Peyer's patch (tissue), 4 donors: Measurements from ENCODE around the gene NRF1. TPM values are rescaled to one million over a fixed set of nuclear protein-coding genes. Genes with fewer than 3 reads are reported as not detected.

Source experiments
- DNase-seq, 3 donors: peaks; one replicate each; pipeline ENCODE4 v3.0.0-alpha.2; 2017 to 2019
- H3K27ac ChIP-seq, 4 donors: fragments of 200-600 bp; sonication (generic); one replicate each; pipeline ENCODE4 v1.5.1; 2016 to 2019
- H3K27me3 ChIP-seq, 2 donors: fragments of 200-600 bp; sonication (generic); one replicate each; pipeline ENCODE4 v1.5.1; 2019
- H3K36me3 ChIP-seq, 3 donors: fragments of 200-600 bp; sonication (generic); one replicate each; pipeline ENCODE4 v1.5.1; 2016 to 2019
- H3K4me1 ChIP-seq, 4 donors: fragments of 200-600 bp; sonication (generic); one replicate each; pipeline ENCODE4 v1.5.1; 2016 to 2019
- H3K4me3 ChIP-seq, 4 donors: fragments of 200-600 bp; sonication (generic); 1 replicate in 3 of 4; 2 replicates in 1 of 4; pipeline ENCODE4 v1.5.1; 2016 to 2019; ENCODE audit warnings: mild to moderate bottlenecking in 1 of 4
- H3K9me3 ChIP-seq, 4 donors: fragments of 200-600 bp; sonication (generic); one replicate each; pipeline ENCODE4 v1.5.1; 2016 to 2019; ENCODE audit warnings: mild to moderate bottlenecking in 1 of 4
- CTCF ChIP-seq, 6 experiments: fragments of 450-650 bp in 4 of 6; fragments of 200-600 bp in 2 of 6; sonication (generic) in 1 of 6; IDR thresholded peaks; one replicate each; pipeline ENCODE4 v1.5.1; 2017 to 2019; ENCODE audit warnings: antibody characterized with exemption in 6 of 6, mild to moderate bottlenecking in 3 of 6, moderate library complexity in 1 of 6
- POLR2A ChIP-seq, 2 donors: fragments of 450-650 bp; IDR thresholded peaks; one replicate each; pipeline ENCODE4 v1.5.1; 2017; ENCODE audit warnings: antibody characterized with exemption in 2 of 2, mild to moderate bottlenecking in 2 of 2, moderate library complexity in 2 of 2
- small RNA-seq, 2 donors: library from RNA; depleted of rRNA; stranded (forward); fragments of <200 nt; gene quantifications; one replicate each; pipeline ENCODE3, GENCODE V24; 2016
- total RNA-seq, 4 donors: library from RNA; depleted of rRNA; stranded (reverse); fragments of >200 nt; gene quantifications; one replicate each; pipeline ENCODE4 v1.1.0, GENCODE V29; 2016

NRF1 gene
- total RNA-seq, 4 donors from 2014 or later: 11.2 to 27.2 (median 16.5) TPM

- TF ChIP-seq POLR2A (IDR thresholded peaks at IDR 0.05) (no peak), CTCF (IDR thresholded peaks at IDR 0.05) (no peak)
- Histone ChIP-seq H3K4me1 (no peaks in the 10 kb centered on the region), H3K27me3 (no peaks in the 10 kb centered on the region), H3K36me3 (no peaks in the 10 kb centered on the region), H3K9me3 (no peaks in the 10 kb centered on the region), H3K27ac (no peak overlapping the region), H3K4me3 (no peak overlapping the region)
- DNase-seq: no peak
Observed at GRCh38 chr7:129801882-129802281, 190.4 kb downstream of the NRF1 start.

- H3K27ac ChIP-seq: no peak overlapping the region
- no peak for DNase-seq
- no peaks in the 10 kb centered on the region for H3K9me3 ChIP-seq
- no peak overlapping the region for H3K4me3 ChIP-seq
- no peak for TF ChIP-seq POLR2A (IDR thresholded peaks at IDR 0.05)
- no peak for TF ChIP-seq CTCF (IDR thresholded peaks at IDR 0.05)
- no peaks in the 10 kb centered on the region for H3K4me1 ChIP-seq
- no peaks in the 10 kb centered on the region for H3K36me3 ChIP-seq
- no peaks in the 10 kb centered on the region for H3K27me3 ChIP-seq
Observed at GRCh38 chr7:129803546-129804081, 192.1 kb downstream of the NRF1 start.

DNA sequence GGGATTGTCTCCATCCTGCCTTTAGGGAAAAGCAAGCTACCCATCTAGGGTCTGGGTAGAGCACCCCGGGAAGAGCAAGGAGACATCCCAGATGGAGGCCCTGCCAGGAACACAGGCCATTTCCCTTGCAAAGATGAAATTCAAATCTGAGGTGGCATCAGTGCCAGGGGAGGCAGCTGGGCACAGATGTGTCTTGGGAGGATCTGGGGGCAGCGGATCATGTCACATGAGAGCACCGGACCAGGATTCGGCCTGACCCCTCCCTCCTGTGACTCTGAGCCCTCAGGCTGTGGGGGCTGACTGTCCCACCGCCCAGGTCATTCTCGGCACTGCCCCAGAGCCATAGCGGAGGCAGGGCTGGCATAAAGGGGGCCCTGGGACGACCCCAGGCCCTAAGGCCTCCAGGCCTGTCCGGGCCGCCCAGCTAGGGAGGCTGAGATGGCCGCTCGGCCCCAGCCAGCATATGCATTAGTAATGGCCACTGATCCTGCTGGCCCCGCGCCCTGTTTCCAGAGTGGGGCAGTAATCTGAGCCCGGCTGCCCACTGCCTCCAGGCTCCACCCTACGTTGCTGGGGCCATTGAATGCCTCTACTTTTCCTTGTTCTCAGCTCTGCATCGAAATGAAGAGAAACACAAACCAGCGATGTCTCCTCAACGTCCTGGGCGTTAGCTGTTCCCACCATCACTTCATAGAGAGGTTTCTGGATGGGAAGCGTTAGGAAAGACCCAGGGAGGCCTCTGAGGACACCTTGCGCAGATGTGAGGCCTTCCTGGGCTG, 192.8 kb downstream of the NRF1 start:
- Histone ChIP-seq H3K4me3 (no peak overlapping the region), H3K4me1 (no peaks in the 10 kb centered on the region), H3K27me3 (no peaks in the 10 kb centered on the region), H3K36me3 (no peaks in the 10 kb centered on the region), H3K9me3 (no peaks in the 10 kb centered on the region), H3K27ac (no peak overlapping the region)
- no peak for DNase-seq
- TF ChIP-seq CTCF (IDR thresholded peaks at IDR 0.05) (no peak), POLR2A (IDR thresholded peaks at IDR 0.05) (no peak)

DNA sequence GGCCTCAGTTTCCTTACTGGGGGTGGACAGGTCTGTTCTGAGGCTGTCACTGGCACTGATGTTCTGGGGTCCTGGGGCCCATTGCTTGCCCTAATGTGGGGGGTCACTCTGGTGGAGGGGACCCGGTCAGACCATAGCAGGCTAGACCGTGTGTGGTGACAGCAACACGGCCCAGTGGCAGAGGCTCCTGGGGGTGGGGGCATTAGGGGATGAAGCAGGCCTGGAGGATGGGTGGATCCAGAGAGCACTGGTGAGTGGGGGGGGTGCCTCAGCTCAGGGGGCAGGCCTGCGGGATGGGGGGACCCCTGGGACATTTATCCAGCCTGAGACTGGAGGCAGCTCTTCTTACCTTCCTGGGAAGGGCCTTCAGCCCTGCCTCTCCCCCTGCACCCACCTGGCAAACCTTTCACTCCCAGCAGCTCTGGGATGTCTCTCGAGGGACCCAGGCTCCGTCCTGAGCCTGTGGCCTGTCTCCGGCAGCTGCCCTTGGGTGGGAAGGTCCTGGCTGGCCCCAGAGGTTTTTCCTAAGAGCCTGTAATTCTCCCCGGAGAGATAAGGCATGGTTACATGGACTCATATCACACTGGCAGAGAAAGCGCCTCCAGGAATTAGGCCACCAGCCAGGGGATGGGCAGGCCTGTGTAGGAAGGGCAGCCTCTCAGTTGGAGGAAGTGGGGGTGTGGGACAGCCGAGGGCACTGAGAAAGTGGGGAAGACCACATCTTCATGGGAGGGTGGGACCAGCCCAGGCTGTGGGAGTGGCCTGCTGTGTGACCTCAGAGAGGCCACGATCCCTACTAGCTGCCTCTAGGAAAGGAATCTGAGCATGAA, 193.6 kb downstream of the NRF1 start:
- H3K9me3 ChIP-seq: no peaks in the 10 kb centered on the region
- no peak overlapping the region for H3K4me3 ChIP-seq
- TF ChIP-seq CTCF (IDR thresholded peaks at IDR 0.05) (no peak), POLR2A (IDR thresholded peaks at IDR 0.05) (no peak)
- DNase-seq: no peak
- no peaks in the 10 kb centered on the region for H3K27me3 ChIP-seq
- no peaks in the 10 kb centered on the region for H3K4me1 ChIP-seq
- no peaks in the 10 kb centered on the region for H3K36me3 ChIP-seq
- no peak overlapping the region for H3K27ac ChIP-seq

Small RNA genes lying within 50 kb of the gene (small RNA-seq; reads per million reads assigned to genes)
- gene MIR182 (1,697 to 7,353 reads per million in 2 donors), gene MIR183 (21.0 to 65.6 reads per million in 2 donors), gene MIR96 (0 to 0.70 reads per million in 2 donors)

Other genes starting within 250 kb of the NRF1 start
- gene STRIP2, start 177.3 kb upstream of the NRF1 start, total RNA-seq: 1 to 10 TPM in 3 of 4 donors, under 1 TPM in 1; 0.54 to 1.7 (median 1.3) TPM
- 1 to 10 TPM in 1 of 4 donors, not detected in 3; 1.3 TPM for gene SMKR1, start 109.2 kb upstream of the NRF1 start, total RNA-seq